HG03520 (cell line): ENCODE measurements around the gene TSPAN14.
"Not testable (repeated sequence)": the region's sequence is repeated elsewhere in the genome, so short reads cannot be mapped to it uniquely, and the experiment has no call there.

Experiments used
- ATAC-seq: cut with Tn5 transposase; IDR thresholded peaks from one replicate; pipeline ENCODE4 v1.9.1; 2021; ENCODE audit warnings: mild to moderate bottlenecking, moderate library complexity; ENCODE audit not compliant: unreplicated experiment

TSPAN14 gene

DNA sequence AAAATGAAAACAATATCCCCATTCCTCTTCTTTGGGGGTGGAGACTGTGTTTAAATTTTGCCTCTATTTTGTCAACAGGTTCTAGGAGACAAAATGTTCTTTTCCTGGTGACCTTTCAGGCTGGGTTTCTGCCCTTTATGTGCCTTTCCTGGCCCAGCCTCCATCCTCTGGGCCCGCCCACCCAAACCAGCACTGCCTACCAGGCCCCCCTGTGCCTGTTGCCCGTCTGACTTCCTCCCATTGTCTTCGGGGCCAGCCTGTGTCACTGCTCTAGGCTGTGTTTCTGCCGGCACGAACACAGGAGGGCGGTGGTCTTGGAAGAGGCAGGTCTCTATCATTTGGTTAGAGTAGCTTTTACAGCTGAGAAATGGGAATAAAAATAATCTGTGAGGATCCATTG is 13.9 kb downstream of the TSPAN14 start:
- ATAC-seq, result no peak

GRCh38 chr10:80468806-80469421 is 14.8 kb downstream of the TSPAN14 start:
- ATAC-seq, result no peak

DNA sequence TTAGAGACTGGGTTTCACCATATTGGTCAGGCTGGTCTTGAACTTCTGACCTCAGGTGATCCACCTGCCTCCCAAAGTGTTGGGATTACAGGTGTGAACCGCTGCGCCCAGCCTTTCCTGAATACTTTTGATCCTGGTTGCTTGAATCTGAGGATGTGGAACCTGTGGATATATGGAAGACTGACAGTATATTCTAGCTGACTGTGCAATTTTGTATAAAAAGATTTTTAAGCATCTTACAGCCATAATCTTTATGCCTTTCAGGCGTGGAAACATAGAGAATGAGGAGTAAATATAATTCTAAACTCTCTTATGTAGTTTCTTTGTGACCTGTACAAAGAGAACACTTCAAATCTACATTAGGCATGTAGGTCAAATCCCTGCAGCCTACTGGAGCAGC is 16.2 kb downstream of the TSPAN14 start:
- ATAC-seq, result no peak

- ATAC-seq, result no peak
Observed at GRCh38 chr10:80471001-80471400, 16.9 kb downstream of the TSPAN14 start.

- peak; percentile 47 for ATAC-seq
Observed at GRCh38 chr10:80471715-80472233, 17.7 kb downstream of the TSPAN14 start.

DNA sequence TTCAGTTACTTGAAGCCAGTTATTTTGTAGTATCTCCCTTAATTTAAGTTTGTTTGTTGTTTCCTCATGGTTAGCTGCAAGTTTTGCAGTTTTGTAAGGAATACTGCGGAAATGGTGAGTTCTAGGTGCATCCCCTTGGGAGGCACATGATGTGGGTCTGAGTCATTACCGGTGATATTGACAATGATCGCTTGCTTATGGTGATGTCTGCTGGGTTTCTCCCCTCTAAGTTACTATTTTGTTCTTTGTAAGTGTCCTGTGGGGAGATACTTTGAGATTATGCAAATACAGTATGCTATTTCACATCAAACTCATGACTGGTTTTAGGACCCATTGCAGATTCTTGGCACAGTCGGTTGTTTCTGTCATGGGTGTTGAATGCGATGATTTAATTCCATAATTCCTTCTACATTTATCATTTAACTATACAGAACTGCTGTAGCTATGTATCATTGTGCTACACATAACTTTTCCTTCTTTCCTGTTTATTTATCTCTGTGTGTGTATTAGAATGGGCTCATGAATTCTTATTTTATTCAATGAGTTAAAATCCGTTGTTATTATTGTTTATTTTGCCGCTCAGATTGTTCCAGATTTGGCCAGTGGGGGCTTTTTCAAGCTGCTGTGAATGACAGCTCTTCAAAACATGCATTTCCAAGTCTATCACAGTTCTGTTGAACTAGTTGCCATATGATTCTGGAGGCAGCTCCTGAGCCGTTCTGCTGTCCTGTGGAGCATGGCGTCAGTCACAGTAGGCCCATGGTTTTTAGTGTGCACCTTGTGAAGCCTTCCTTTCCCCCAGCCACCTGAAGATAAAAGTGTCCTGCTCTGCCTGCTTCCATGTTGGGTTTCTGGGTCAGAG is 18.4 kb downstream of the TSPAN14 start:
- peak; percentile 94 for ATAC-seq

DNA sequence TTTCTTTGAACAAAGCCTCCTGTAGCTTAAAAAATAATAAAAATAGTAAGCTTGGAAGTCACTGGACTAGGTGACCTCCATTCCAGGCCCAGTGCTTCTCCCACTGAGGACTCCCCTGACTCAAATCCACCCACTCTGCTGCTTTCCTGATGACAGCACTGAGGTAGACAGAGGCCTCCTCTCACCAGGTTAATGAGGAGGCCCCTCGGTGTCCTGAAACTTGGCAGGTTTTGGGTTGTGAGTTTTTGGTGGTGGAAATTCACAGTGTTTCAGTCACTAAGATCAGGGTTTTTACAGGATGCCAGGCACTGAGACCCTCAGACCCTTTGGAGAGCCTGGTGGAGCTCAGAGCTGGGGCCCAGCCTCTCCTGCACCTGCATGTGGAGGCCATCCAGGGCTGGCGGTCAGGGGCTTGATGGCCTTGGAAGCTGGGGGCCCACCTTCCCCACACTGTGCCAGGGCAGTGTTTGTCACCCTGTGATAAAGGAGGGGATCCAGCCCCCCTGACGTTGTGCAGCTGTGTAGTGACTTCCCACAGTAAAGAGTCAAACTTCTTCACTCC is 19.1 kb downstream of the TSPAN14 start:
- ATAC-seq, result no peak

DNA sequence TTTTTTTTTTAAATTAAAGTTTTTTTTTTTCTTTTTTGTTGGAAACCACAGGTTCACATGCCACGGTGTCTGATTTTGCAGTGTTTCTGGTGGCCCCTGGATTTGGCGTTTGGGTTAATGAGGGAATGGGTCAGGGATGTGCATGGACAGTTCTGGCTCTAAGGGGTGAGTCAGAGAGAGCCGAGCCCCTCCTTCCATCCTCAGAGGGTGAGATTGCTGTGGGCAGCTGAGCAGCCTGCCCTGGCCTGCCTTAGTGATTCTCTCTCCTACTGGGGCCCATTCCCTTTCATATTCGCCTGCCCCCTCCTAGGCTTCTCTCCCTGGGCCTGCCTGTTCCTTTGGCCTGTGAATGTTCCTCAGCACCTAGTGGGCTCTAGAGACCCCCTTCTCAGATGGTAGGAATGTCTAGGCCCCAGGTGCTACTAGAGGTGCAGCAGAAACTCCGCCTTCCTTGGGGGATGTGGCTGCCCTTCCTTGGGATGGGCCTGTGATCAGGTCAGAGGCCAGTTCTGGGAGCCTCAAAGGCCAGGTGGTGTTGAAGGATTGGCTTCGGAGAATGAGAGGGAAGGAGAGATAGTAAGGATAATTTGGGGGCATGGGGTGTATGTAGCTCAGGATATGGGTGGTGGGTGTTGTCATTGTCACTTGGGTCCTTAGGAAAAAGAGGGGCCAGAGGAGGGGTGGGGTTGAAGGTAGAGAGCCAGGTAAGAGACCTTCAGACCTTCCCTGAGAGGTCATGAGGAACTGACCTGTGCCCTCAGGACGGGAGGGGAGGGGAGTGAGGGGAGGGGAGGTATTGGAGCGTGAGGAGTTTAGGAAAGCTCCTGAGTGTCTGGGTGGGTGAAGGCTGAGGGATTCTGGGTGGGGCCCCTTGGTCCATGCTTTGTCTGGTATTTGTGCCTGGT is 19.8 kb downstream of the TSPAN14 start:
- ATAC-seq, result no peak

GRCh38 chr10:80474597-80474910 is 20.4 kb downstream of the TSPAN14 start:
- no peak for ATAC-seq

DNA sequence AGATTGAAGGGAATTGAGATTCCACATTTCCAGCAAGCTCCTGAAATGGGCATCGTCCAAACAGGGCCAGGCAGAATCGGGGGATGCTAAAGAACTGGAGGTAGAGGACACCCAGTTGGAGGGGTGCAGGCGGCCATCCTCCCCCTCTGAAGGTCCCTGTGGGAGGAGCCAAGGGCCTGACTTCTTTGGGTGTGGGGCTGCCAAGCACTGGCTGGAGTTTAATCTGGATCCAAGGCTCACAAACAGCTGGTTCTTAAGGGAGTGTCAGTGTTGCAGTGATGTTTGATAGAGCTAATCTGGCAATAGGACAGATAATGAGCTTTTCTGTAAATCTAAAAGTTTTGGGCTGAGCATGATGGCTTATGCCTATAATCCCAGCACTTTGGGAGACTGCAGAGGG is 20.8 kb downstream of the TSPAN14 start:
- no peak for ATAC-seq

DNA sequence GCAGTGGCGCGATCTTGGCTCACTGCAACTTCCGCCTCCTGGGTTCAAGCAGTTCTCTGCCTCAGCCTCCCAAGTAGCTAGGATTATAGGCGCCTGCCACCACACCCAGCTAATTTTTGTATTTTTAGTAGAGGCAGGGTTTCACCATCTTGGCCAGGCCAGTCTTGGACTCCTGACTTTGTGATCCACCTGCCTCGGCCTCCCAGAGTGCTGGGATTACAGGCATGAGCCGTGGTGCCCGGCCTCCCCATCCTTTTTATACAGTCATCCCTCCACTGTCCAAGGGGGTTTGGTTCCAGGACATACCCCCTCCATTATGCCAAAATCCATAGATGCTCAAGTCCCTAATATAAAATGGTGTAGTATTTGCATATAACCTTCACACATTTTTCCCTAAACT is 21.5 kb downstream of the TSPAN14 start:
- not testable (repeated sequence) for ATAC-seq

DNA sequence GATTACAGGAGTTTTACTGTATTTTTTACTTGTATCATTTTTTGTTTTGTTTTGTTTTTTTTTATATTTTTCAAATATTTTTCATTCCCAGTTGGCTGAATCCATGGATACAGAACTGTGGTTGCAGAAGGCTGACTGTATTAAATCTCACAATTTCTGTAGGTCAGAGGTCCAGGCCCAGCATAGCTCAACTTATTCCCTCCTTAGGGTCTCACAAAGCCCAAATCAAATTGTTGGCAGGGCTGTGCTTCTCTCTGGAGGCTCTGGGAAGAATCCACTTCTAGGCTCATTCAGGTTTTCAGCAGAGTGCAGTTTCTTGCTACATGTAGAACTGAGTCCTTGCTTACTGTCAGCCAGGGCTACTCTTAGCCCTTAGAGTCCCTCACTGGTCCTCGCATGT is 22.6 kb downstream of the TSPAN14 start:
- no peak for ATAC-seq

DNA sequence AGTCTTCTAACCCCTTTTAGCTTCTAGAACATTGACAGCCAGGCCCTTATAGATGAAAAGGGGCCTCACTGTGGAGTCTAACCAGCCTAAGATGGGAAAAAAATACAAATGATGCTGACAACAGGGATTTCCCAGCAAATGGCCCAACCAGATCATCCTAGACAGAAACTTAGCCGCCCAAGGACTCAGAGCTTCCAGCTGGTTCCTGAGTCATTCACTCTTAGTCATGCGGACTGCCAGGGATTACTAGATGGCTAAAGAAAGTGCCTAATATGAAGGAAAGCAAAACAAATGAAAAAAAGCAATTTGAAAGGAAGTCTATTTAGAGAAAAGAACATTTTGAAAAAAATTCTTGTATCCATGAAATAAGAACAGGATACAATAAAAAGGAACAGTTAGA is 23.7 kb downstream of the TSPAN14 start:
- no peak for ATAC-seq

GRCh38 chr10:80480373-80480772 is 26.3 kb downstream of the TSPAN14 start:
- not testable (repeated sequence) for ATAC-seq

DNA sequence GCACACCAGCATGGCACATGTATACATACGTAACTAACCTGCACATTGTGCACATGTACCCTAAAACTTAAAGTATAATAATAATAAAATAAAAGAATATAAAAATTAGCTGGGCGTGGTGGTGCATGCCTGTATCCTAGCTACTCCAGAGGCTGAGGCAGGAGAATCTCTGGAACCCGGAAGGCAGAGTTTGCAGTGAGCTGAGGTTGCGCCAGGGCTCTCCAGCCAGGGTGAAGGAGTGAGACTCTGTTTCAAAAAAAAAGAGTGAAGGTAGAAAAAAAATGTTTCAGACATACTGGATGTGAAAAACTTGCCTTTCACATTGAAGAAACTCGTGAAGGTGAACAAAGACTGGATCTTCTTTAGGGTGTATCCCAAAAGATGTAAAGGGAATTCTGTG is 26.7 kb downstream of the TSPAN14 start:
- ATAC-seq, result no peak

- ATAC-seq, result no peak
Observed at GRCh38 chr10:80484243-80484642, 30.1 kb downstream of the TSPAN14 start.

DNA sequence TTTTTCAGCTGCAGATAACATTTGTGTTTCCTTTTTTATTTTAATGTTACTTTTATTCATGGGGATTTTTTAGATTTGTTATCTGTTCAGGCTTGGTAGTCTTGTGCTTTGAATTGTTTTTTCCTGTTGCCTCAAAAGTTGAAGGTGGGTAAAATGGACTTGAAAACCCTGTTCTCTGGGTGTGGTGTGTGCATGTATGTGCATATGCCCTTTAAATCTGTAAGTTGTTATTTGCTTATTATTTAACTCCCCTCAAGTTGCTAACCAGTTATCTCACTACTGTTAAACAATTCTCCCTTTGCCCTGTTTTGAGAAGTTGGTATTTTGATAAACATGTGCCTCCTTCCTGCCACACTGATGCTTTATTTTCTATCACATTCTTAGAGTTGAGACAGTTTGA is 30.6 kb downstream of the TSPAN14 start:
- no peak for ATAC-seq

DNA sequence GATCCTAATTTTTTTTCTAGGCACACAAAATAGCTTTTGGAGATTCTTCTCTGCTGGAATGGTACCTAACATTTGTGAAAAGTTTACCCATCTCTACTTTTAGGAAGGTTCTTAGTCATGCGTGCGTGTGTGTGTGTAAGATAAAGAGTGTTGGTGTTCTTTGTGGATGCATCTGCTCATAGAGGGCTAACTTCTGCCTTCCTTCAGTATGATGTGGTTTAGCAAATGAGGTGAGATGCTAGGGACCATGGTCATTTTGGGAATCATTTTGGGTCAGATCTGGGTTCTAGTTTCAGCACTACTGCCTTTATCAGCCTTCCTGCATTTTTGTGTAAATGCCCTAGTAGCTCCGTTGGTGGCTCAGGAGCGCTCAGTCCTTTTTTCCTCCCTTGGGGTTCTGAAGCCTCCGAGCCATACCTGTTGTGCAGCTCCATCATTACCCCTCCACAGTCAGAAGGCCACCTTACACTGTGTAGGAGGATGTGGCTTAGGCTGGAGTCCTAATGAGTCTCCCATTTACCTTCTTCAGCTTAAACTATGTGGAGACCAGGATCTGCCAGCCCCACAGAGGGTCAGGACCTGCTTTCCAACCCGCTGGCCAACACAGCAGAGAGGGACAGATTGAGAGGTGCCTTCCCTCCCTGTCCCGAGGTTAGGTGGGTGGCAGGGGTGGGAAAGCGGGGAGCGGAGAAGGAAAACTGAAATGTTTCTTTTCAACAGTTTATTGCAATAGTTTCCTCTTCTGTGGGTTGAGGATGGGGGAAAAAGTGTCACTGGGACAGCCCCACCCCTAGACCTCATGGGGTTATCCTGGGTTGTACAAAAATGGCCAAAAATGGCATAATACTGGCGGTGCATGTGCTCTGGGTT is 31.2 kb downstream of the TSPAN14 start:
- ATAC-seq, result no peak

GRCh38 chr10:80485946-80486764 is 32.0 kb downstream of the TSPAN14 start:
- ATAC-seq, result no peak
